Measurements from ENCODE around the gene TRIP4. TPM values are rescaled to one million over a fixed set of nuclear protein-coding genes. Genes with fewer than 3 reads are reported as not detected.

Gene TRIP4
- total RNA-seq, 1 experiment from 2014 or later: 18.3 TPM

- ATAC-seq (peak; percentile 89), DNase-seq (ENCODE audit: low read depth, low spot score) (peak; percentile 81)
- ChIA-PET RAD21 (ENCODE audit: low non-redundant PET in 1 of 2, low total read pairs in 2 of 2, uncharacterized antibody in 2 of 2, unreplicated experiment in 2 of 2) (no interaction called here), CTCF (interaction anchor here (0.5 to 0.7 kb wide), 2 partner anchors 209 to 390 kb away, joined by 4 to 5 read pairs; no protein-coding TSS in a partner anchor), POLR2A (interaction anchor here (1.5 to 1.9 kb wide), 2 partner anchors 14 to 16 kb away, joined by 5 to 8 read pairs; partner anchors contain the start of gene ZNF609)
- H3K9ac ChIP-seq (ENCODE audit: low read length): peak overlapping the region; percentile 46
- peak overlapping the region; percentile 81 for H3K27ac ChIP-seq (ENCODE audit: low read depth, low read length)
- H4K20me1 ChIP-seq (ENCODE audit: insufficient read depth): no peaks in the 10 kb centered on the region
- no peak overlapping the region for H2AFZ ChIP-seq (ENCODE audit: low read depth, low read length, poor library complexity, severe bottlenecking)
- no TSS peak for BruUV-seq (replicated peaks)
- H3K36me3 ChIP-seq (ENCODE audit: control insufficient read depth in 1 of 2, insufficient read depth in 2 of 2, low read length in 2 of 2): no peaks in the 10 kb centered on the region
- H3K27me3 ChIP-seq (ENCODE audit: insufficient read depth, low read length): no peaks in the 10 kb centered on the region
- H3K79me2 ChIP-seq (ENCODE audit: insufficient read depth, low read length): no peaks in the 10 kb centered on the region
- H3K4me3 ChIP-seq (replicated peaks in 1 of 2; ENCODE audit: low read depth in 1 of 2, low read length in 2 of 2): peak overlapping the region; percentile 12 to 50
- intact Hi-C loops (cut with micrococcal nuclease): no loop called here
- H3K9me3 ChIP-seq (ENCODE audit: control insufficient read depth in 1 of 2, insufficient read depth in 1 of 2, low read depth in 1 of 2, low read length in 2 of 2): no peaks in the 10 kb centered on the region
- H3K4me2 ChIP-seq (ENCODE audit: low read length): peak overlapping the region; percentile 63
- 0 out of 2 replicates have a peak, but pooled peaks have one; percentile 32 for TF ChIP-seq CBX3 (IDR thresholded peaks at IDR 0.05; ENCODE audit: low read depth)
- peak; percentile 47; the same call in 1 of the 2 replicates for TF ChIP-seq SRF (IDR thresholded peaks at IDR 0.05; ENCODE audit: low read depth)
- peak; percentile 55 for TF ChIP-seq SIN3A (IDR thresholded peaks at IDR 0.05; ENCODE audit: low read depth)
- TF ChIP-seq MAX (IDR thresholded peaks at IDR 0.05): no peak; the same call in 1 of the 2 replicates
- peak; percentile 63 for TF ChIP-seq SP1 (IDR thresholded peaks at IDR 0.05; ENCODE audit: low read depth)
- 0 out of 6 replicates have a peak, but pooled peaks of 1 of the 3 experiments have one; percentile 3 for TF ChIP-seq CTCF (IDR thresholded peaks at IDR 0.05 in 2 of 3, conservative IDR thresholded peaks at IDR 0.05 in 1 of 3; ENCODE audit: borderline replicate concordance in 1 of 3, insufficient read depth in 1 of 3, low read depth in 2 of 3, low read length in 2 of 3)
- TF ChIP-seq RAD21 (IDR thresholded peaks at IDR 0.05; ENCODE audit: low read depth): peak; percentile 2; the same call in 1 of the 2 replicates
- TF ChIP-seq POLR2AphosphoS5 (IDR thresholded peaks at IDR 0.05; ENCODE audit: low read depth, low read length): peak; percentile 50; the same call in 1 of the 2 replicates
- no peak for TF ChIP-seq EZH2phosphoT487 (IDR thresholded peaks at IDR 0.05; ENCODE audit: borderline replicate concordance)
- TF ChIP-seq CEBPB (IDR thresholded peaks at IDR 0.05; ENCODE audit: low read depth): peak; percentile 44; the same call in 1 of the 2 replicates
- peak; percentile 71 for TF ChIP-seq JUND (IDR thresholded peaks at IDR 0.05)
- no peak for TF ChIP-seq EZH2 (IDR thresholded peaks at IDR 0.05)
- peak; percentile 65 for TF ChIP-seq FOSL1 (IDR thresholded peaks at IDR 0.05; ENCODE audit: low read depth)
- TF ChIP-seq ELF1 (IDR thresholded peaks at IDR 0.05; ENCODE audit: borderline replicate concordance, low read depth): no peak; the same call in 1 of the 2 replicates
- TF ChIP-seq REST (IDR thresholded peaks at IDR 0.05; ENCODE audit: low read depth): no peak
- peaks cover 22 to 29% of the 10 kb centered on the region in 2 experiments for H3K4me1 ChIP-seq (ENCODE audit: control insufficient read depth in 1 of 2, insufficient read depth in 2 of 2, low read length in 2 of 2)
- no peaks in the 10 kb centered on the region for H3K9me2 ChIP-seq (ENCODE audit: insufficient read depth)
These were observed 56.3 kb downstream of the TRIP4 start for GRCh38 chr15:64443747-64444621.

Data from HCT116 (cell line).